GM13976 (cell line): ENCODE data around the gene HSDL2.

Source experiments
- DNase-seq: peaks from one replicate; pipeline ENCODE4 v3.0.0; 2012; ENCODE audit warnings: low spot score
- in situ Hi-C: fragments of 300-500 bp; cut with MboI; formaldehyde crosslinking; loops from one replicate; pipeline ENCODE4 v1.12.0; 2022; ENCODE audit warnings: low sequenced_read_pairs, mixed read lengths, inconsistent platforms; ENCODE audit not compliant: unreplicated experiment
- TF ChIP-seq, protein P1 (sequence below): IDR thresholded peaks from 2 replicates; pipeline ENCODE4 v1.5.1; 2012; ENCODE audit warnings: borderline replicate concordance, mild to moderate bottlenecking; ENCODE audit not compliant: insufficient read depth; ENCODE audit errors: extremely low read depth, missing control alignments, control extremely low read depth

Gene HSDL2

DNA sequence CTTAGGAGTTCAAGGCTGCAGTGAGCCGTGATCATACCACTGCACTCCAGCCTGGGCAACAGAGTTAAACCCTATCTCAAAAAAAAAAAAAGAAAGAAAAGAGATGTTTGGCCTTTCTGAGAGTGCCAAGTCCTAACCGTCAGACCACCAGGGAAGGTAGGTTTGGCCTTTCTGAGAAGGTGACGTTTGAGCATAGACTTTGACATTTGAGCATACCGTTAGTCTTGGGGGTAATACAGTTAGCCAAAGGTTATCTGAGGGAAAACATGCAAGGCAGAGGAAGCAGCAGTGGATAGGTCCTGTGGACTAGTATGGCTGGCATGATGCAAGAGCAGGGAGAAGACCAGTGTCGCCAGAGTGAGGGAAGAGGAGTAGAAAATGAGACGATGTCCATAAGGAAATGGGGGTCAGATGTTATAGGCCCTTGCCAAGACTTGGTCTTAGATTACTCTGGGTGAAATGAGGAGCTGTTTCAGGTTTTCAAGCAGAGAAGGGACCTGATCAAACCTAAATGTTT, 50.2 kb downstream of the HSDL2 start:
- in situ Hi-C loops, result no loop called here
- DNase-seq, result no peak
- TF ChIP-seq, protein P1, sequence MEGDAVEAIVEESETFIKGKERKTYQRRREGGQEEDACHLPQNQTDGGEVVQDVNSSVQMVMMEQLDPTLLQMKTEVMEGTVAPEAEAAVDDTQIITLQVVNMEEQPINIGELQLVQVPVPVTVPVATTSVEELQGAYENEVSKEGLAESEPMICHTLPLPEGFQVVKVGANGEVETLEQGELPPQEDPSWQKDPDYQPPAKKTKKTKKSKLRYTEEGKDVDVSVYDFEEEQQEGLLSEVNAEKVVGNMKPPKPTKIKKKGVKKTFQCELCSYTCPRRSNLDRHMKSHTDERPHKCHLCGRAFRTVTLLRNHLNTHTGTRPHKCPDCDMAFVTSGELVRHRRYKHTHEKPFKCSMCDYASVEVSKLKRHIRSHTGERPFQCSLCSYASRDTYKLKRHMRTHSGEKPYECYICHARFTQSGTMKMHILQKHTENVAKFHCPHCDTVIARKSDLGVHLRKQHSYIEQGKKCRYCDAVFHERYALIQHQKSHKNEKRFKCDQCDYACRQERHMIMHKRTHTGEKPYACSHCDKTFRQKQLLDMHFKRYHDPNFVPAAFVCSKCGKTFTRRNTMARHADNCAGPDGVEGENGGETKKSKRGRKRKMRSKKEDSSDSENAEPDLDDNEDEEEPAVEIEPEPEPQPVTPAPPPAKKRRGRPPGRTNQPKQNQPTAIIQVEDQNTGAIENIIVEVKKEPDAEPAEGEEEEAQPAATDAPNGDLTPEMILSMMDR, result no peak

DNA sequence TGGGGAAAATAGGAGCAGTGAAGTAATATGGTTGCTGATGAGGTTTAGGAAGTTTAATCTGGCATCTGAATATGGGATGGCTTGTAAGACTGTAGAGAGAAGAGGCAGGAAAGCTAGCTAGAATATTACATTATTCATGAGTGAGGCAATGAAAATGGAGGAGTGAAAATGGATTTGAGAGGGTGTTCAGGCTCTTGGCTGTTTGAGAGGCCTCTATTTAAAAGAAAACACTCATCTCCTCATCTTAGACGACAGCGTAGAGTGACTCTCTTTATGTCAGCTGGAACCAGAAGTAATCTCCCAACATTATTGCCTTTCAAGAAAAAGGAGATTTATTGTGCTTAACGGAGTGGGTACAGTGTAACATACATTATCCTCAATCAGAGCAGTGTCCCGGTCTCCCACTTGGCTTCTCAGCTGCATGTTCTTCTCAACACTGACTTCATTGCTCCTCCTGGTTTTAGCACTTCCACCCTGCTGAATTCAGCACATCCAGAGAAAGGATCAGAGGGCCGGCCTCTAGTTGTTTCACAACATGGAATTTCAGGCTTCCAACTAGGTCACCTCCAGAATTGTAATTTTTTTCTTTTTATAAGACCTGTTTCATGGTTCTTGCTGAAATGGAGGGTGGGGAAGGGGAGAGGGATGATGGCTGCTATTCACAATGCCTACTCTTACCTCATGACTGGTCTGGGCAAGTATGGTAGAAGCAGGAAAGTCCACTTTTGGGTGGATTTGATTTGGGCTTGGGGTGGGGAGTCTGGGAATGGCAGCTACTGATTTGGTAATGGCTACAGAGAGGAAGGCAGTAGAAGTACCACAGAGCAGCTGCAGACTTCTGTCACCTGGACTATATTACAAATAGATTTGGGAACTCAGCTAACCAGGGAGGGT, 53.8 kb downstream of the HSDL2 start:
- DNase-seq, result no peak
- in situ Hi-C loops, result no loop called here
- TF ChIP-seq, protein P1, result no peak

GRCh38 chr9:112434487-112434886, 54.6 kb downstream of the HSDL2 start:
- in situ Hi-C loops, result no loop called here
- DNase-seq, result no peak
- TF ChIP-seq, protein P1, result no peak

GRCh38 chr9:112437406-112437805, 57.5 kb downstream of the HSDL2 start:
- in situ Hi-C loops, result no loop called here
- TF ChIP-seq, protein P1, result no peak
- no peak for DNase-seq

GRCh38 chr9:112439171-112439570, 59.3 kb downstream of the HSDL2 start:
- in situ Hi-C loops, result no loop called here
- TF ChIP-seq, protein P1, result no peak

DNA sequence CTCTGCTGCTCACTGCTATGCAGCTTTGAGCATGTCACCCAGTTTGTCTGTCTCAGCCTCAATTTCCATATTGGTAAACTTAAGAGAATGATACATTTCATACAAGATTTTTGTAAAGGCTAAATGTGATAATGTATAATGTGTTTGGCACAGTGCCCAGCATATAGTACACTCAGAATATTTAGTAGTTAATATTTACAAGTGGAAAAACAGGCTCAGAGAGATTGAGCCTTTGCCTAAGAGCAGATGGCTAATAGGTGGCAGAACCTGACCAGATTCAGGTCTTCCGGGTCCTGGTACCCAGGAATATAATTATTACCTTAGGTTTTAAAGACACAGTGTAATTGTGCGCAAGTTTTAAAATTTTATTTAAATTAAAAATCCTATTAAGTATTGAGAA, 59.9 kb downstream of the HSDL2 start:
- in situ Hi-C loops, result no loop called here
- TF ChIP-seq, protein P1, result no peak
- no peak for DNase-seq

More at GRCh38 chr9:112439171-112439570, 59.3 kb downstream of the HSDL2 start:
- DNase-seq, result no peak
